A673 (cell line): ENCODE measurements around the gene KCNQ1. TPM values are rescaled to one million over a fixed set of nuclear protein-coding genes. Genes with fewer than 3 reads are reported as not detected.

Experiments
- BruUV-seq: library from RNA; stranded (reverse); fragments of 400-500 nt; replicated peaks from 2 replicates; lab custom pipeline; 2021; lab: Mats Ljungman, UMichigan
- CTCF ChIA-PET: fragments of 300-600 bp; sonication (Branson Sonifier 250); formaldehyde crosslinking; loops from one replicate; lab custom pipeline; 2022; ENCODE audit warnings: antibody characterized with exemption; lab: Charles Lee
- POLR2A ChIA-PET: fragments of 300-600 bp; sonication (Branson Sonifier 250); formaldehyde crosslinking; loops from one replicate; lab custom pipeline; 2022; ENCODE audit warnings: antibody characterized with exemption; ENCODE audit not compliant: low non-redundant PET; lab: Charles Lee
- DNase-seq: peaks from one replicate; pipeline ENCODE4 v3.0.0-alpha.2; 2015; ENCODE audit warnings: low spot score
- H3K27ac ChIP-seq: fragments of 200-600 bp; sonication (generic); 2 replicates; pipeline ENCODE4 v1.5.1; 2016; ENCODE audit warnings: mixed run types, low read depth, mild to moderate bottlenecking, mixed read lengths, antibody characterized with exemption, low read length; ENCODE audit not compliant: poor library complexity, severe bottlenecking
- H3K27me3 ChIP-seq: fragments of 200-600 bp; sonication (generic); replicated peaks from 2 replicates; pipeline ENCODE4 v1.6.1; 2017; ENCODE audit warnings: mixed run types, low read depth, mild to moderate bottlenecking, mixed read lengths, antibody characterized with exemption, low read length; ENCODE audit not compliant: insufficient read depth, poor library complexity
- H3K36me3 ChIP-seq: fragments of 200-600 bp; sonication (generic); 2 replicates; pipeline ENCODE4 v1.6.1; 2016; ENCODE audit warnings: mixed run types, mild to moderate bottlenecking, mixed read lengths, antibody characterized with exemption, low read length; ENCODE audit not compliant: insufficient read depth, poor library complexity, severe bottlenecking
- H3K4me1 ChIP-seq: fragments of 200-600 bp; sonication (generic); 2 replicates; pipeline ENCODE4 v1.6.1; 2017; ENCODE audit warnings: mixed run types, mild to moderate bottlenecking, mixed read lengths, antibody characterized with exemption, low read length; ENCODE audit not compliant: insufficient read depth, poor library complexity, severe bottlenecking
- H3K4me3 ChIP-seq: fragments of 200-600 bp; sonication (generic); 2 replicates; pipeline ENCODE4 v1.5.1; 2016; ENCODE audit warnings: low read depth, mixed run types, mild to moderate bottlenecking, mixed read lengths, low read length; ENCODE audit not compliant: poor library complexity, severe bottlenecking
- H3K9me3 ChIP-seq: fragments of 200-600 bp; sonication (generic); 2 replicates; pipeline ENCODE4 v1.6.1; 2016; ENCODE audit warnings: mixed run types, low read depth, mild to moderate bottlenecking, mixed read lengths, antibody characterized with exemption, low read length; ENCODE audit not compliant: poor library complexity, severe bottlenecking
- CTCF ChIP-seq: fragments of 300-800, 200-600 bp; sonication (generic); conservative IDR thresholded peaks from 2 replicates; pipeline ENCODE4 v1.5.1; 2017; ENCODE audit warnings: low read depth, mild to moderate bottlenecking, antibody characterized with exemption, low read length, moderate library complexity, mixed read lengths
- EZH2 ChIP-seq: fragments of 200-600 bp; sonication (generic); IDR thresholded peaks from 2 replicates; pipeline ENCODE4 v1.6.1; 2017; ENCODE audit warnings: borderline replicate concordance, low read depth, mild to moderate bottlenecking, mixed read lengths, antibody characterized with exemption, low read length; ENCODE audit not compliant: poor library complexity, severe bottlenecking
- intact Hi-C: fragments of 100-400 bp; cut with micrococcal nuclease; formaldehyde crosslinking; loops from one replicate; pipeline ENCODE4 v1.10.0; 2022; ENCODE audit not compliant: unreplicated experiment
- total RNA-seq: library from RNA; stranded (reverse); gene quantifications from 2 replicates; pipeline ENCODE4 v1.2.3, GENCODE V29; 2021

Gene KCNQ1
- total RNA-seq, 1 experiment from 2014 or later, result not detected

DNA sequence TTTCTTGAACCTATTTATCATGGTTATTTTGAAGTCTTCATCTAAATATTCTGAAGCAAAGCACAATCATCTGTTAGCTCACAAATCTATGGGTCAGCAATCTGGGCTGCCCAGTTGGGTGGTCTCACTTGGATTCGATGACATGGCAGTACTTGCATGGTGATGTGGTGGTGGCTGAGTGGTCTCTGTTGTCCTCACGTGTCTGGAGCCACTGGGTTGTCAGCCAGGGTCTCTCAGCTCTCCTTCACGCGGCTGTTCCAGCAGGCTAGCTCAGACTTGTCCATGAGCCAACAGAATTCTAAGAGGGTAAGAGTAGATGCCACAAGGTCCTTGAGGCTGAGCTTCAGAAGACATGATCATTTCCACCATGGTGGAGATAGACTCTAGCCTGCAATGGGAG is 321.4 kb downstream of the KCNQ1 start:
- Histone ChIP-seq H3K4me1 (no peaks in the 10 kb centered on the region), H3K27me3 (peaks cover 3% of the 10 kb centered on the region), H3K4me3 (no peak overlapping the region), H3K27ac (no peak overlapping the region), H3K36me3 (no peaks in the 10 kb centered on the region), H3K9me3 (no peaks in the 10 kb centered on the region)
- ChIA-PET POLR2A (no interaction called here), CTCF (no interaction called here)
- intact Hi-C loops, result no loop called here
- no peak for DNase-seq
- TF ChIP-seq CTCF (no peak), EZH2 (no peak)
- no TSS peak for BruUV-seq

DNA sequence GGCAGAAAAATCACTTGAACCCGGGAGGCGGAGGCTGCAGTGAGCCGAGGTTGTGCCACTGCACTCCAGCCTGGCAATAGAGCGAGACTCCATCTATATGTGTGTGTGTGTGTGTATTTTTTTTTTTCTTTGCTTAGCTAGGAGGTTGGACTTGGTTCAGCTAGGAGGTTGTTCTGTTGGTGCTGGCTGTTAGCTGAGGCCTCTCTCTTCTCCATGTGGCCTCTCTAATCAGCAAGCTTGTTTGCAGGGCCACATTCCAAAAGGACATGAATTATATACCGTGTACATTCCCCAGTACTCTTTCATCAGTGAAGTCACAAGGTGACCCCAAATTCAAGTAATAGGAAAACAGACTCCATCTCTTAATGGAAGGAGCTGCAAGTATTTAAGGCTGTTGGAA is 322.3 kb downstream of the KCNQ1 start:
- DNase-seq, result no peak
- CTCF ChIA-PET, result no interaction called here
- H3K4me3 ChIP-seq, result no peak overlapping the region
- no peaks in the 10 kb centered on the region for H3K36me3 ChIP-seq
- POLR2A ChIA-PET, result no interaction called here
- intact Hi-C loops, result no loop called here
- H3K27ac ChIP-seq, result no peak overlapping the region
- TF ChIP-seq EZH2 (no peak), CTCF (no peak)
- H3K4me1 ChIP-seq, result no peaks in the 10 kb centered on the region
- peaks cover 3% of the 10 kb centered on the region for H3K27me3 ChIP-seq
- no peaks in the 10 kb centered on the region for H3K9me3 ChIP-seq
- BruUV-seq, result no TSS peak

DNA sequence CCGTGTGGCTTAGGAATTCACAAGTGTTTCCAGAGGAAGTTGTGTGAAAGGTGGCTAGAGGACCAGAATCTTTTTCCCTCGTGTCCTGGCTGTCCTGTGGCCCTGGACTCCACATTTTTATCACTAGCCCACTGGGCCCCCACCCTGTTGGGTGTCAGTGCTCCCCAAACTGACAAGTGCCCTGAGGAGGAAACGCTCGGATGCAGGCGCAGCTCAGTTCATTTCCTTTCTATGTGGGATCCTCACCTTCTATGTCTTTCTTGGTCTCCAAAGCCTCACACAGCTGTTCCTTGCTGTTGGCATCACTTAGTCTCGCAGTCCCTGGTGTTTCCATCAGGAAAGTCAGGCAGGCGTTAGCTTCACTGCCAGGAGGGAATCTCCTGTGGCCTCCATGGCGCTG is 323.0 kb downstream of the KCNQ1 start:
- ChIA-PET POLR2A (no interaction called here), CTCF (no interaction called here)
- no peak overlapping the region for H3K27ac ChIP-seq

More for the DNA sequence above, 323.0 kb downstream of the KCNQ1 start:
- H3K36me3 ChIP-seq, result no peaks in the 10 kb centered on the region
- no peak for DNase-seq
- intact Hi-C loops, result no loop called here
- H3K4me3 ChIP-seq, result no peak overlapping the region
- peaks cover 3% of the 10 kb centered on the region for H3K27me3 ChIP-seq
- no peaks in the 10 kb centered on the region for H3K9me3 ChIP-seq
- H3K4me1 ChIP-seq, result no peaks in the 10 kb centered on the region
- no TSS peak for BruUV-seq
- TF ChIP-seq CTCF, result no peak
- TF ChIP-seq EZH2, result no peak
